CD4-positive, CD25-positive, alpha-beta regulatory T cell (primary cell): ENCODE results near the gene KCNJ15. TPM values are rescaled to one million over a fixed set of nuclear protein-coding genes. Genes with fewer than 3 reads are reported as not detected.
A peak's percentile ranks its signal among the peaks of the same experiment; 100 is the strongest.

ENCODE experiments used
- ATAC-seq, 2 donors: fragments of 150-1000 bp; cut with Tn5 transposase; one replicate each; pipeline ENCODE4 v1.10.0; 2021; ENCODE audit warnings: low read depth in 2 of 2, moderate number of reproducible peaks in 2 of 2, moderate library complexity in 1 of 2
- DNase-seq, 3 donors: peaks; one replicate each; pipeline versions ENCODE4 v3.0.0 to v3.0.0-alpha.2; 2012 to 2022; ENCODE audit warnings: mixed read lengths in 1 of 3
- H3K27ac ChIP-seq: one replicate; pipeline ENCODE4 v1.7.0; 2013; ENCODE audit warnings: mild to moderate bottlenecking, low read length; ENCODE audit not compliant: insufficient read depth, poor library complexity, severe bottlenecking
- H3K27me3 ChIP-seq: one replicate; pipeline ENCODE4 v1.7.0; 2013; ENCODE audit warnings: low read length; ENCODE audit not compliant: control insufficient read depth, insufficient read depth
- H3K36me3 ChIP-seq: one replicate; pipeline ENCODE4 v1.7.0; 2013; ENCODE audit warnings: mild to moderate bottlenecking, low read length, moderate library complexity; ENCODE audit not compliant: control insufficient read depth, insufficient read depth
- H3K4me1 ChIP-seq: 2 replicates; pipeline ENCODE4 v1.7.0; 2013; ENCODE audit warnings: mild to moderate bottlenecking, low read length; ENCODE audit not compliant: insufficient read depth, control insufficient read depth, poor library complexity, severe bottlenecking
- H3K4me3 ChIP-seq: one replicate; pipeline ENCODE4 v1.7.0; 2013; ENCODE audit warnings: low read depth, mild to moderate bottlenecking, low read length, moderate library complexity
- H3K9me3 ChIP-seq, 2 experiments: 1 replicate in 1 of 2; 2 replicates in 1 of 2; pipeline ENCODE4 v1.7.0; 2013; ENCODE audit warnings: low read length in 2 of 2, mild to moderate bottlenecking in 1 of 2, moderate library complexity in 1 of 2; ENCODE audit not compliant: control insufficient read depth in 2 of 2
- H3K27ac Mint-ChIP-seq, 3 donors: one replicate each; pipeline ENCODE4 v1.8.0; 2020 to 2022; ENCODE audit warnings: mild to moderate bottlenecking in 3 of 3, mixed read lengths in 3 of 3, moderate library complexity in 2 of 3
- H3K27me3 Mint-ChIP-seq: one replicate; pipeline ENCODE4 v1.8.0; 2022; ENCODE audit warnings: mild to moderate bottlenecking, mixed read lengths
- H3K36me3 Mint-ChIP-seq: one replicate; pipeline ENCODE4 v1.8.0; 2020; ENCODE audit warnings: mixed read lengths
- H3K4me1 Mint-ChIP-seq, 4 donors: one replicate each; pipeline ENCODE4 v1.8.0; 2020 to 2022; ENCODE audit warnings: mixed read lengths in 4 of 4, mild to moderate bottlenecking in 1 of 4
- H3K4me3 Mint-ChIP-seq, 4 donors: one replicate each; pipeline ENCODE4 v1.8.0; 2020 to 2022; ENCODE audit warnings: mild to moderate bottlenecking in 4 of 4, mixed read lengths in 4 of 4, moderate library complexity in 3 of 4
- H3K9me3 Mint-ChIP-seq, 7 donors: one replicate each; pipeline ENCODE4 v1.8.0; 2020 to 2022; ENCODE audit warnings: mixed read lengths in 7 of 7, mild to moderate bottlenecking in 3 of 7, moderate library complexity in 2 of 7
- polyA plus RNA-seq, 4 donors: library from polyadenylated mRNA; unstranded; fragments of 300-500 nt; fragmentation: Illumina TruSeq; gene quantifications; one replicate each; pipeline ENCODE4 v1.2.3, GENCODE V29; 2021
- total RNA-seq: library from RNA; stranded (reverse); gene quantifications from one replicate; pipeline ENCODE4 v1.2.3, GENCODE V29; 2022

The KCNJ15 gene
- total and polyA plus RNA-seq, 5 donors from 2014 or later, result 0.10 TPM; not detected in 4

DNA sequence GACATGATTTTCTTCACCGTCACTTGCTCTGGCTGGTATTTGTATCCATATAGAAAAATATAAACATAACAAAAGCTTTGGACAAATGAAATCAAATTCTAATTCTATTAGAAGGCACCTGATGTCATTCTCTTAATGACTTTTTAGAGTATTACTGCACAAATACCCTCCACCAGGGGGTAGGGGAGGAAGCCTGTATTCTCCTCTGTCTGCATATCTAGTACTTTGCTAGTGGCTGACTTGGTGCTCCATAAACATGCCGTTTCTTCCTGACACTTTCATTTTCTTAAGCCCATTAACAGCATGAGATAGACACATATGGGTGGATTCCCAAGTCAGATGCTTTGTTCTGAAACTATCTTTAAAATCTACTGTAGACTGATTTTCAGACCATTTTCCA is 20.6 kb upstream of the KCNJ15 start:
- H3K27ac ChIP-seq, result no peak overlapping the region
- H3K36me3 ChIP-seq, result no peaks in the 10 kb centered on the region
- no peaks in the 10 kb centered on the region for H3K27me3 Mint-ChIP-seq
- ATAC-seq (no peak), DNase-seq (no peak)
- no peaks in the 10 kb centered on the region for H3K36me3 Mint-ChIP-seq
- no peaks in the 10 kb centered on the region for H3K27me3 ChIP-seq
- no peaks in the 10 kb centered on the region for H3K4me1 Mint-ChIP-seq
- H3K4me3 Mint-ChIP-seq, result no peak overlapping the region
- peaks cover 0 to 7% (median 5%) of the 10 kb centered on the region in 7 donors for H3K9me3 Mint-ChIP-seq
- H3K4me1 ChIP-seq, result no peaks in the 10 kb centered on the region
- no peaks in the 10 kb centered on the region for H3K9me3 ChIP-seq
- no peak overlapping the region for H3K4me3 ChIP-seq
- no peak overlapping the region for H3K27ac Mint-ChIP-seq

DNA sequence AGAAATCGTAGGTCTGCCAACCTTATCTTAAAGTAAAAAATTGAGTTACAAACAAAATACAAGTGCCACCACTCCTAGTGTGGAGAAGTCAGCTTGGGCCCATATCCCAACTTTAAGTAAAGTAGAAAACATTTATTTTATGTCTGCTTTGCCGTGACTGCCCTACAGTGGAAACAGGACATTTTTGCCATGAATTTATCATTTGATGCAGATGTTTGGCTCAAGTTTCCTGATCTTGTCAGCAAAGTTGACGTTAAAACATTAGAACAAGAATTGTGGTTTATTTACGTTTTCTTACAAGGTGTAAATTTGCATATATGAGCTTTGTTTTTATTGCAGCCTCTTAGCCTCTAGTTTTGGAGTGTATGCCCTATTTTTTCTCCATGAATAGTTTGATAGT is 17.1 kb upstream of the KCNJ15 start:
- H3K27ac Mint-ChIP-seq, result no peak overlapping the region
- DNase-seq (no peak), ATAC-seq (no peak)
- Histone ChIP-seq H3K36me3 (no peaks in the 10 kb centered on the region), H3K27me3 (no peaks in the 10 kb centered on the region), H3K9me3 (no peaks in the 10 kb centered on the region), H3K4me3 (no peak overlapping the region), H3K27ac (no peak overlapping the region), H3K4me1 (no peaks in the 10 kb centered on the region)
- no peak overlapping the region for H3K4me3 Mint-ChIP-seq
- H3K36me3 Mint-ChIP-seq, result no peaks in the 10 kb centered on the region
- peaks cover 0 to 8% (median 2%) of the 10 kb centered on the region in 4 donors for H3K4me1 Mint-ChIP-seq
- peaks cover 10% of the 10 kb centered on the region for H3K27me3 Mint-ChIP-seq
- peaks cover 0 to 2% (median 0%) of the 10 kb centered on the region in 7 donors for H3K9me3 Mint-ChIP-seq

DNA sequence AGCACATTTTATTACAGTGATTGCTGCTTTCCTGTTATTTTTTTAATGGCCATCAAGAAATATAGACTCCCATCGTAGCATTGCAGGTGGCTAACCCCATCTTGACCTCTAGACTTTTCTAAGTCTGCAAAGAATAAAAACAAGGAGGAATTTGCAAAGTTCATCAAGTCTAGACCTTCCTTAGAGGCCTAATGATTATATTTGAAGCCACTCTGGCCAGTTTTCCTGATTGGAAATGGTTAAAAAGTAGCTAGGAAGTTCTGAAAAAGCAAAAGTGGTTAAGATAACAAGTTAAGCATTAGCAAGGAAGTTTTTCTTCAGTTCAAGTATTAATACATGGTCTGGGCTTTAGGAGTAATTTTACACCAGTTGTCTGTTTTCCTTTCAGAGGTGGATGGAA is 16.7 kb upstream of the KCNJ15 start:
- Histone ChIP-seq H3K36me3 (no peaks in the 10 kb centered on the region), H3K4me1 (no peaks in the 10 kb centered on the region), H3K27me3 (no peaks in the 10 kb centered on the region), H3K9me3 (no peaks in the 10 kb centered on the region), H3K4me3 (no peak overlapping the region), H3K27ac (no peak overlapping the region)
- H3K27ac Mint-ChIP-seq, result no peak overlapping the region
- no peak overlapping the region for H3K4me3 Mint-ChIP-seq
- peaks cover 0 to 2% (median 0%) of the 10 kb centered on the region in 7 donors for H3K9me3 Mint-ChIP-seq
- no peaks in the 10 kb centered on the region for H3K36me3 Mint-ChIP-seq
- H3K27me3 Mint-ChIP-seq, result peaks cover 14% of the 10 kb centered on the region
- ATAC-seq (no peak), DNase-seq (no peak)
- H3K4me1 Mint-ChIP-seq, result peaks cover 0 to 12% (median 5%) of the 10 kb centered on the region in 4 donors

DNA sequence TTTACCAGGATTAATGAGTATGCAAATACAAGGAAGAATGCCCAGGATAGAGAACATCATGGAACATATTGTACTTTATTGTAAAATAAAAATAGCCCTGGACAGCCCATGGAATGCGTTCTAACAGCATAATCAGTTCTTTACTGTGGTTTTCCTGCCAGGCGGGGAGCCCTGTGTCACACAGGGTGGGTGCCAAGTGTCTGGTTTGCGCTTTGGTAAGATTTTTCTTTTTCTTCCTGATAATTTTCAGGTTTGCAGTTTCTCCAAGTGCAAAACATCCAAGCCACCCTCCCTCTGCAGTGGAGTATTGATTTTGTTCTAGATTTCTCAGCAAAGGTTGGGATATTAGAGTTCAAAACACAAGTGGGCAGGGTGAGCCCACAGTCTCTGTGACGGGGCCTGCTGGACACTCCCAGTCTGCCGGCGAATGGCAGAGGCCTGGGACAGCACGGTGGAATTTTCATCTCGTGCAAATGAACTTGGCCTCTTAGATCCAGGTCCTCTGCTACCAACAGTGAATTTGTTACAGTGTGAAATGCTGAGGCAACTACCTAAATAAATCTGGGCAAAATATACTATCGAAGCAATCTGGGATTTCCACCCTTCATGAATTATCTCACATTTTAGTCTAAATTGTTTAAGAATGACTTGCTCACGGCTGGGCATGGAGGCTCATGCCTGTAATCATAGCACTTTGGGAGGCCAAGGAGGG is 15.6 kb upstream of the KCNJ15 start:
- H3K27me3 Mint-ChIP-seq, result peaks cover 19% of the 10 kb centered on the region
- Histone ChIP-seq H3K27ac (no peak overlapping the region), H3K4me1 (no peaks in the 10 kb centered on the region), H3K27me3 (no peaks in the 10 kb centered on the region), H3K36me3 (no peaks in the 10 kb centered on the region), H3K9me3 (no peaks in the 10 kb centered on the region), H3K4me3 (no peak overlapping the region)
- H3K27ac Mint-ChIP-seq, result no peak overlapping the region
- H3K4me3 Mint-ChIP-seq, result no peak overlapping the region
- H3K4me1 Mint-ChIP-seq, result peaks cover 3 to 12% (median 6%) of the 10 kb centered on the region in 4 donors
- no peak for DNase-seq
- peaks cover 0 to 4% (median 0%) of the 10 kb centered on the region in 7 donors for H3K9me3 Mint-ChIP-seq
- H3K36me3 Mint-ChIP-seq, result no peaks in the 10 kb centered on the region
- no peak for ATAC-seq

DNA sequence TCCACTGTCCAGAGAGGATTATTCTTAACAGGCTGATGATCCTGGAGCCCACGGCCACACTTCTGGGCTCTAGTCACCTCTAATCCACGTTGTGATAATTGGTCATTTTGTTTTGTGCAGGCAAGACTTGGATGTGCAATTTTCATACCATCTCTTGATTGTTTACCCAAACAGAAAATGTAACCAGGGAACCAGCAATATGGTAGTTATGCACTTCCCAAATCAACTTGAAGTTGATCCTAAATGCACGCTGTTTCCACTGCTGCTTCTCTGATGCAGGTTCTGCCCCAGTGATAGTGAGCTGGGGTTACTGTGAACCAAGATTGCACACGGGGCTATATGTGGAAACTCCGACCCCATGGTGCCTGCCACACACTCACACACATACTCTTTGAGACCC is 14.7 kb upstream of the KCNJ15 start:
- Histone ChIP-seq H3K36me3 (no peaks in the 10 kb centered on the region), H3K27ac (no peak overlapping the region), H3K4me1 (no peaks in the 10 kb centered on the region), H3K27me3 (no peaks in the 10 kb centered on the region), H3K4me3 (no peak overlapping the region), H3K9me3 (no peaks in the 10 kb centered on the region)
- H3K4me1 Mint-ChIP-seq, result peaks cover 3 to 12% (median 6%) of the 10 kb centered on the region in 4 donors
- no peaks in the 10 kb centered on the region for H3K36me3 Mint-ChIP-seq
- ATAC-seq (no peak), DNase-seq (no peak)
- H3K4me3 Mint-ChIP-seq, result no peak overlapping the region
- H3K27ac Mint-ChIP-seq, result no peak overlapping the region
- H3K9me3 Mint-ChIP-seq, result peaks cover 0 to 4% (median 1%) of the 10 kb centered on the region in 7 donors
- peaks cover 19% of the 10 kb centered on the region for H3K27me3 Mint-ChIP-seq

DNA sequence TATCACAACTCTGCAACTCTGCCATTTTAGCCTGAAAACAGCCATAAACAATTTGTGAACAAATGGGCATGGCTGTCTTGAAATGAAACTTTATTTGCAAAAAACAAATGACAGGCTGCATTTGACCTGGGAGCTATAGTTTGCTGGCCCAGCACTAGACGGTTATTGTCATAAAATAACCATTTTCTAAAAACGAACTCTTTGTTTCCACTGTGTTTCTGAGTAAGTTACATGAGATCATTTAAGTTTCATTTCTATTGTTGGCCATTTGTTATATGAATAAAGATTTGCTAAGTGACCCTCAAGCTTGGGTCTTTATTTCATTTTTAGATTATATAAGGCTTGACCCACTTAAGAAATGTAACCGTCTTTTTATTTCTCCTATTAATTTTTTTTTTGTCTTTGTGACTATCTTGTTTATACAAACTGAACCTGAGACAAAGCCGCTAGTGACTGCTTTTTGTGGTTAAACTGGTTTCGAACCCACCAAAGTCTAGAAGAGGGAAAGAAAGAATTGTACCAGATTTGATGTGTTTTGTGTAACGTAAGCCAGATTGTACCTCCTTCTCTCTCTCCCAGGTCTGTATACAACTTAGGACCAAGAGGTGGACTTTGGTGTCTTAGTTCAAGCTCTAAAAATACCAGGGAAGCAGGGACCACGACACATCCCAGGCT is 12.9 kb upstream of the KCNJ15 start:
- H3K36me3 Mint-ChIP-seq, result no peaks in the 10 kb centered on the region
- DNase-seq (peak in 1 of 3 donors; percentile 3), ATAC-seq (no peak)
- H3K9me3 Mint-ChIP-seq, result peaks cover 0 to 4% (median 0%) of the 10 kb centered on the region in 7 donors
- peaks cover 3 to 12% (median 6%) of the 10 kb centered on the region in 4 donors for H3K4me1 Mint-ChIP-seq
- no peak overlapping the region for H3K27ac Mint-ChIP-seq
- Histone ChIP-seq H3K4me1 (no peaks in the 10 kb centered on the region), H3K4me3 (no peak overlapping the region), H3K36me3 (no peaks in the 10 kb centered on the region), H3K27ac (no peak overlapping the region), H3K27me3 (no peaks in the 10 kb centered on the region), H3K9me3 (no peaks in the 10 kb centered on the region)
- H3K27me3 Mint-ChIP-seq, result peaks cover 19% of the 10 kb centered on the region
- H3K4me3 Mint-ChIP-seq, result no peak overlapping the region

GRCh38 chr21:38244407-38244787 is 12.4 kb upstream of the KCNJ15 start:
- Mint-ChIP-seq H3K9me3 (peaks cover 0 to 4% (median 0%) of the 10 kb centered on the region in 7 donors), H3K27ac (no peak overlapping the region), H3K4me3 (no peak overlapping the region), H3K4me1 (peaks cover 3 to 12% (median 6%) of the 10 kb centered on the region in 4 donors), H3K27me3 (peaks cover 19% of the 10 kb centered on the region), H3K36me3 (no peaks in the 10 kb centered on the region)
- ATAC-seq (no peak), DNase-seq (no peak)
- Histone ChIP-seq H3K9me3 (no peaks in the 10 kb centered on the region), H3K27me3 (no peaks in the 10 kb centered on the region), H3K27ac (no peak overlapping the region), H3K4me1 (no peaks in the 10 kb centered on the region), H3K4me3 (no peak overlapping the region), H3K36me3 (no peaks in the 10 kb centered on the region)
